ENCODE results near the gene BMX.
A peak's percentile ranks its signal among the peaks of the same experiment; 100 is the strongest.

Gene BMX

DNA sequence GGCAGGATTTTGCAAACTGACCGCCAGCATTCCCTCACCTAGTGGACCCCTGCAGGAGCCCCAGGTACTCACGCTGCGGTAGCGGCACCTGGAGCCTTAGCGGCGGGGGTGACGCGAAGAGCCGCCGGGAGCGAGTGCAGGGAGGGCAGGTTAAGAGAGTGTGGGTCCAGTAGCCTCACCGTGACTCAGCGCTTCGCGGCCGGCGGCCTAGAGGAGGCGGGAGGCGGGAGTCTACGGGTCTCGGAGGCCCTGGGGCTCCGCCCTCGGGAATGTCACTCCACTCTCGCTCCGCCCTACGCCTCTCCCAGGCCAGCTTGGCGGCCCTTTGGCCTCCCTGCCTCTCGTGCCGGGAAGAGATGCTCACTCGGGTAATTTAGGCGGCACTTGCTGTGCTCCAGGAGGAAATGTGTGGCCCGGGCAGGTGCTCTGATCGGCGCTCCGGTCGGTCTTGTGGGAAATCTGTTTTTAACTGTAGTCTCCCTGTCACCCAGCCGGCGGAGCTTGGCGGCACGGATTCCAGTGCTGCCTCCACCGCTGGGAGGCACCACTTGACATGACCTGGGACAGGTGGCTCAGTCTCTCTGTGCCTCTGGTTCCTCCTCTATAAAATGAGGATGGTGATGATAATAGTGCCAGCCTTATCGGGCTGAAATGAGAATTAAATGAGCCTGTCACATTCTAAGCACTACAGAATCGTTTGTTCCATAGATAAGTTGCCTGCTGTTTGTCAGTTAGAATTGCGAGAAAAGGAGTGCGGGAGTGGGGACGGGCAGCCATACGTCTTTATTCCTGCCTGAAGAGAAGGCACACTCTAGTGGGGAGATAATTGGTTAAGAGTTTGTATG is 7.3 kb upstream of the BMX start, which contains the start of gene PIR:
PIR (minus strand) TSS at position 216 of the 845 bp plus-strand sequence. CDS start 2,076 bp downstream, outside the sequence.
- TF ChIP-seq, protein P1, sequence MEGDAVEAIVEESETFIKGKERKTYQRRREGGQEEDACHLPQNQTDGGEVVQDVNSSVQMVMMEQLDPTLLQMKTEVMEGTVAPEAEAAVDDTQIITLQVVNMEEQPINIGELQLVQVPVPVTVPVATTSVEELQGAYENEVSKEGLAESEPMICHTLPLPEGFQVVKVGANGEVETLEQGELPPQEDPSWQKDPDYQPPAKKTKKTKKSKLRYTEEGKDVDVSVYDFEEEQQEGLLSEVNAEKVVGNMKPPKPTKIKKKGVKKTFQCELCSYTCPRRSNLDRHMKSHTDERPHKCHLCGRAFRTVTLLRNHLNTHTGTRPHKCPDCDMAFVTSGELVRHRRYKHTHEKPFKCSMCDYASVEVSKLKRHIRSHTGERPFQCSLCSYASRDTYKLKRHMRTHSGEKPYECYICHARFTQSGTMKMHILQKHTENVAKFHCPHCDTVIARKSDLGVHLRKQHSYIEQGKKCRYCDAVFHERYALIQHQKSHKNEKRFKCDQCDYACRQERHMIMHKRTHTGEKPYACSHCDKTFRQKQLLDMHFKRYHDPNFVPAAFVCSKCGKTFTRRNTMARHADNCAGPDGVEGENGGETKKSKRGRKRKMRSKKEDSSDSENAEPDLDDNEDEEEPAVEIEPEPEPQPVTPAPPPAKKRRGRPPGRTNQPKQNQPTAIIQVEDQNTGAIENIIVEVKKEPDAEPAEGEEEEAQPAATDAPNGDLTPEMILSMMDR (IDR thresholded peaks at IDR 0.05; ENCODE audit: low read length, missing control alignments) = peak; percentile 41
- peak; percentile 83 for DNase-seq (ENCODE audit: low read depth)
- H3K4me3 ChIP-seq (replicated peaks; ENCODE audit: low read depth, low read length) = peak within 1 kb of the TSS; percentile 67

DNA sequence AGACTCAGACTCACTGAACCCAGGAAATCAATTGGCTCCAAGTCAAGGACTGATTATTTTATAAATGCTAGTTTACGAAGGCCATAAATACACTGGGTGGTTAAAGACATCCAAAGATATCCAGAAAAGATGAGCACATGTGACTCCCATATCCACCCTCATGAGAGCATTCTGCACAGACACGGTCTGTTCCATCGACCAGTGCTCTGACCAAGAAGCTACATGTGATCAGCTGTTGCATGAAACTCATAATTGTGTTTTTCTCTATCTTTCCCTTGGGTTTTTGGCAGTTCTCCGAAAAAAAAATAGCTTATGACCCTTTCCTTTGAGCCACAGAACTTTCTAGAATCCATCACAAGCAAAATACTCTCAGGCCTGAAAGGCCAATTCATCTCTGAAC is 4.8 kb upstream of the BMX start:
- TF ChIP-seq, protein P1 (IDR thresholded peaks at IDR 0.05; ENCODE audit: low read length, missing control alignments) = no peak
- H3K4me3 ChIP-seq (replicated peaks; ENCODE audit: low read depth, low read length) = no peak overlapping the region
- DNase-seq (ENCODE audit: low read depth) = no peak

DNA sequence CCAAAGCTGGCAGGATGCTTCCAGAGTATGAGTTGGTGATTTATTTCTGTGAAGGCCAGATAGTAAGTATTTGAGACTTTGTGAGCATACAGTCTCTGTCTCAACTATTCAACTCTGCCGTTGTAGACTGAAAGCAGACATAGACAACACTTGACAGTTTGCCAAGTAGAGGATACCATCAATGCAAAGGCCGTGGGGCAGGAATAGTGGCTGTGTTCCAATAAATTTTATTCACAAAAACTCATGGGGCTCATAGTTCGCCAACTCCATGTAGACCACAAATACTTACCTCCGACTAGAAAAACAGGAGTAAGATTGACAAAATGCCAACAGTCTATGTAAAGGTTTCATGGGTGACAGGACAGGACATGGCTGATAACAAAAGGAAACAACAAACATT is 3.8 kb upstream of the BMX start:
- no peak overlapping the region for H3K4me3 ChIP-seq (replicated peaks; ENCODE audit: low read depth, low read length)
- no peak for DNase-seq (ENCODE audit: low read depth)
- TF ChIP-seq, protein P1 (IDR thresholded peaks at IDR 0.05; ENCODE audit: low read length, missing control alignments) = no peak

DNA sequence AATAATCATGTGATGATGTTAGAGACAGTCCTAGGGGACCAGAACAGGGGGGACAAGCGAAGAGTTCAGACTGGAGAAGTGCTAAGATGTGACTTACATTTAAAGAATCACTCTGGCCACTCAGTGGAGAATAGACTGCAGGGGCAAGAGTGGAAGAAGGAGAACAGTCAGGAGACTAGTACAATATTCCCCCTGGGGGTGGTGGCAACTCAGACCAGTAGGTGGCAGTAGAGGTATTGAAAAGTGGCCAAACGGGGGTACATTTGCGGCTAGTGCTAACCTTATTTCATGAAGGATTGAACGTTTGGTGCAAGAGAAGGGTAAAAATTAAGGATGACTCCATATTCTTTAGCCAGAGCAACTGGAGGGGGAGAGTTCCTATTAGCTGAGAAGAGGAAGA is 2.7 kb upstream of the BMX start:
- TF ChIP-seq, protein P1 (IDR thresholded peaks at IDR 0.05; ENCODE audit: low read length, missing control alignments) = peak; percentile 64
- peak; percentile 76 for DNase-seq (ENCODE audit: low read depth)
- no peak overlapping the region for H3K4me3 ChIP-seq (replicated peaks; ENCODE audit: low read depth, low read length)

DNA sequence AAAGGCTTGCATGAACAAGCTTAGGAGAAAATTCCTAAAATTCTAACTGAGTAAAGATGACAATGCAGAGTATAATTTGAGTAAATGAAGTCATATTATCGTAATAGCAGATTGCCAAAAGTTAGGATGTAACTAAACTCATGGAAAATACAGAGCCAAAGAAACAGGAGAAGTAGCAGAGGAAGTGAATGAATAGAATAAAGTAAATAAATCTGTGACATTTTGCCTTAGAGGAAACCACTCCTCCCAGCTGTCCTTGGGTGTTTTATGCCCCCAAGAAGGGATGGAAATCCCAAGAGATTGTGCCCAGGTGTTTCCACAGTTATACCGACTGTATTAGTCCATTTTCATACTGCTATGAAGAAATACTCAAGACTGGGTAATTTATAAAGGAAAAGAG is 1.9 kb upstream of the BMX start:
- TF ChIP-seq, protein P1 (IDR thresholded peaks at IDR 0.05; ENCODE audit: low read length, missing control alignments) = no peak
- DNase-seq (ENCODE audit: low read depth) = no peak
- no peak overlapping the region for H3K4me3 ChIP-seq (replicated peaks; ENCODE audit: low read depth, low read length)

DNA sequence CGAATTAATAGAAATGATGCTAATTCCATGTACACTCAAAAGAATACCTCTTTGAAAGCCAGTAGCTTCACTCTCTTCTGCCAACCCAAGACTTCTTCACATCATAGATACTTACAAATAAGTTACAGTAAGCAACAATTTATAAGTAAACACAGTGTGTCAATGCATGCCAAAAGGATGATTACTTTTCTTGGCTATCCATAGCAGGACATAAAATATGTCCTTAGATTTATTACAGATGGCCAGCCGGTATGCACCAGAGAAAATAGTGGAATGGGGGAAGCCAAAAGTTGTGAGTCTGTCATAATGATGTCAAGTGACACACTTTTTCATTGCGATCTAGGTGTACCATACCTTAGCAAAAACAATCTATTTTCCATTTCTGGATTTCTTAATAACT is 631 bp upstream of the BMX start:
- DNase-seq (ENCODE audit: low read depth) = no peak
- TF ChIP-seq, protein P1 (IDR thresholded peaks at IDR 0.05; ENCODE audit: low read length, missing control alignments) = no peak
- H3K4me3 ChIP-seq (replicated peaks; ENCODE audit: low read depth, low read length) = no peak overlapping the region

DNA sequence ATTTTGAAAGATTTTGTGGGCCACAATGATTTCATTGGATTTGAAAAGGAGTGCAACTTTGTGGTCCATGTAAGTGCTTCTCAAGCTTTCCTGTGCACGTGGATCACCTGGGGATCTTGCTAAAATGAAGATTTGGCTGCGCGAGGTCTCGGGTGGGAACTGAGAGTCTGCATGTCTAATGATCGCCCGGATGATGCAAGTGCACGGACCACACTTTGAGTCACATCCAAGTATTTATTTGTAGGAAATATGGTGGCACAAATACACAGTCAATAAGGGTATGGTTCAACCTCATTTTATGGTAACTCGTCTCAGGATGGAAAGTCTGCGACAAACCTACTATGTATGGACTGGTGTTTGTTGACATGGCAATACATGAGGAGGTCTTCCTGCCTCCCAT is 899 bp downstream of the BMX start:
- TF ChIP-seq, protein P1 (IDR thresholded peaks at IDR 0.05; ENCODE audit: low read length, missing control alignments) = no peak
- no peak for DNase-seq (ENCODE audit: low read depth)
- no peak overlapping the region for H3K4me3 ChIP-seq (replicated peaks; ENCODE audit: low read depth, low read length)

Data from fibroblast of pulmonary artery (primary cell).